ENCODE results near the gene EMX1.

Gene EMX1

DNA sequence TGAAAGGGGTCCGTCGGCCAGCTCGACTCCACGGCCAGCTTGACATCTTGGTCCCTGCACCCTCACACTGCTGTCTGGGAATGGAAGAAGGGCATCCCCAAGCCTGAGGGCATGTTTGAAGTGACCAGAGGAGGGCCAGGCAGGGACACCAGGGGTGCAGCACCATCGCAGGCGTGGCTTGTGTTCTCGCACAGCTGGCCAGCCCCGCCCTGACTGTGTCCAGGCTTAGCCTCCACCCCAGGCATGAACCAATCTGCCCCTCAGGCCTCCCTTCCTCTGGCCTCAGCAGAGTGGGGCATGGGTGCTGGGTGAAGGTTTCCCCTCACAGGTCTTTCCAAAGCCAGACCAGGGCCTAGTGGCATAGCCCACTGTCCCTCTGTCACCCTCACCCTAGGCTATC, 25.0 kb downstream of the EMX1 start:
- no peak for DNase-seq (ENCODE audit: low read depth in 2 of 2, low spot score in 1 of 2)

DNA sequence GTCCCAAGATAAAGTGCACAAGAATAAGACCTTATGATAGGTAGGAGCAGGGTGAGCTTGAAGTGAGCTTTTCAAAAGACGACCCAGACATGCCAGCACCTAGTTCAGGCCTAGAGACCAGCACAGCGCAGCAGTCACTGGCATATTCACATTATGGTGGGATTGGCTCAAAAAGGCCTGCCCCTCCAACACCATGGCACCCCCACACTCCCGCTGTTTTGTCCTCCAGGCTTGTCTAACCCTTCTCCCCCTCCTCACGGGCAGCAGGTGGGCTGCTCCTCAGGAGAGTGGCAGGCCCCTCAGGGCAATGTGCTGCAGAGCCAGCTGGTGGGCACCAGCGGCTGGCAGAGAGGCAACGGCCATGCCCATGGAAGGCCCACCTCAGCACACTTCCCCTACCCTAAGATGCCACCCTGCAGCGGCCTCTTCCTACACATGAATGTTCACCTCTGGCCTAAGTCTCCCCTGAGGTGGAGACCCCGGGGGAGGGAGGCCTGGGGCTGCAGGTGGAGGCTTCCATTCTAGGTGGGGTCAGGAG, 25.6 kb downstream of the EMX1 start:
- DNase-seq (ENCODE audit: low read depth in 2 of 2, low spot score in 1 of 2), result no peak

DNA sequence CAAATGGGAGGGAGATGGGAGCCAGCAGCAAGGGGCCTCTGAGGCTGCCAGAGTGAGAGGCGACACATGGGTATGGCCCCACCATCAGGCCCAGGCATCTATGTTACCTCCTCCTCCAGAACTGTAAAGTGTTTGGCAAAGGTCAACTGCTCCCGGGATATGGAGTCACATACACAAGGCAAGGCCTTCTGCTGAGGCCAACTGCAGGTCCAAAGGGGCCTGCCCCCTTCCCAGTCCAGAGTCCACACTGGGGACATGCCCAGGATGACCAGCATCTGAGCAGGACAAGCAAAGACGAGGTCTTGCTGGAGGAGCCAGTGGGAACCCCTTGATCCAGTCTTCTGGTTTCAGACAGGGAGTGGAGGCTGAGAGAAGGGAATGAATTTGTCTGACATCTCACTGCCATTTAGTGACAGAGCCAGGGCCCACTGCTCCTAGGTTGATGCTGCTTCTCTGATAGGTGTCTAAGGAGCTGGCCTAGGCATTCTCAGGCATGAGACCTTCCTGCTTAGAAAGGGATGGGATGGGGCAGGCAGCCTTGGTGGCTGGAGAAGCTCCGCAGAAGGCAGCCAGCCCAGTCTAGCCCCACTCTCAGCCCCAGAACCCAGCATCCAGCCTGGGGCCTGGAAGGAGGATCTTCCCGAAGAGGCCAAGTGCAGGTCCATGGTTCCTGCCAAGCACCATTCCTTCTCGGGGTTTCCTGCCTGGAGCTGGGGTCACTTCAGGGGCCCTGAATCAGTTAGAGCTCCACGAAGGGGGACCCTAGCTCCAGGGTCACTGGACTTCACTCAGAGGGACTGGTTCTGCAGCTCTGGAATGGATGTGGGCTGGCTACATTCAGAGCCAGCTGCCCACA, 26.4 kb downstream of the EMX1 start:
- DNase-seq (ENCODE audit: low read depth in 2 of 2, low spot score in 1 of 2), result no peak

DNA sequence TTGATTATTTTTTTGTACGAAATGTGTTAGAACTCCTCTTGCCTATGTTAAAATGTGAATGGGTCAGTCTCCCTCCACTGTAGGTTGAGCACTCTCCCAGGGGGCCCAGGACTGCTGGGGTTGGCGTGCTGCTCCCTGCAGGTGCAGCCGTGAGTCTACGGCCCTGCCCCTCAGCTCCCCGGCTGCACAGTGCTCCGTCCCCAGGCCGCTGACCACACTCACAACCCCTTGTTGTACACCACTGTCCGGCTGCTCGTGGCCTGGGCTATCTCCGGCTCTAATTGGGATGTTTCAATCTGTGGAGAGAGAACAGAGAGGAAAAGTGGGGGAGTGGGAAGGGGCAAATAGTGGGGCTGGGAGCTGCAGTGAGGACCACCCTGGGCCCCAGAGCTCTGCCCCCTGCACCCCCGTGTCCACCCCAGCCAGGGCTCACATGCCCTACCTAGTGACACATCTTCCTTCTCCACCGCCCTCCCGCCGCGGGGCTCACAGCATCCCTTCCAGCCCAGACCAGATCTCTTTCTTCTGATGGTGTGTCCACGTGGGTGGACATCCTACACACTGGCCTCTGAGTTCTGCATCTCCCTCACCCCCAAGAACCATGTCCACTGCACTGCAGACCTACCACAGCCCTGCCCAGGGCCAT, 27.6 kb downstream of the EMX1 start:
- DNase-seq (ENCODE audit: low read depth in 2 of 2, low spot score in 1 of 2), result no peak

DNA sequence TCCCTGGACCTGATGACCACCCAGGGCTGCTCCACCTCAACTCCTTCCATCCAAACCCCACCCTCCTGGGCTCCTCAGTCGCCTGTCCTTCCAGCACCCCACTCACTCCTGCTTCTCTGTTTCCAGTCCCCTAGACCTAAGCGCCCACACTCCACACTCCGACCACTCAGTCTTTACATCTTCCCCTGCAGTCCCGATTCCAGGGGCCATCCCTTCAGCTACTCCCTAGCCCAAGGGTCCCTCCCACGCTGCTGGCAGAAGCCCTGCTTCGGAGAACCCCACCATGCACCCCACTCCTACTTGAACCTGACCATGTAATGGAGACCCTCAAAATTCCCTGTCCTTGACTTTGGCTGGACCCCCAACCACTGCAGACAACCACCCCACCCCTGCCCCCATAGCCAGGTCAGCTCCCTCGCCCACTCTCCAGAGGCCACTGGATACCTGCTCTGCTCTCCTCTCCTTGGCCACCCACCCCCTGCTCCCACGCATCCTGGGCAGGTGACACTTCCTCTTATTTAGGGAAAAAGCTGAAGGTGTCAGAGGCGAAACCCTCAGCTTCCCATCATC, 28.2 kb downstream of the EMX1 start:
- no peak for DNase-seq (ENCODE audit: low read depth in 2 of 2, low spot score in 1 of 2)

DNA sequence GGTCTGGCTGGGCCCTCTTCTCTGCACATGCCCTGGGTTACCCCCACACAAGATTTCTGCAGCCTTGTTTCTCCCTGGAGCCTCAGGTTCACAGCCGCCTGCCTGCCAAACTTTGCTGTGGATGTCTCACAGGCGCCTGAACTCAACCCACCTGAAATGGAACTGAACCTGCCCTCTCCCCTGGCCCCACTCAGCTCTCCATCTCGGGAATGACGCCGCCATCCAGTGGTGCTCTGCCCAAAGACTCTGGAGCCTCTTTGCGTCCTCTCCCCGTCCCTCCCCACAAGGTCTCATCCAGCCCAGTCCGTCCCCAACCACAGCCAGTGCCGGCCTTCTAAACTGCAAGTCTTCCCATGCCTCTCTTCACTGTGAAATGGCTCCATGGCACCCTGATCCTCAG, 29.1 kb downstream of the EMX1 start:
- DNase-seq (ENCODE audit: low read depth in 2 of 2, low spot score in 1 of 2), result no peak

DNA sequence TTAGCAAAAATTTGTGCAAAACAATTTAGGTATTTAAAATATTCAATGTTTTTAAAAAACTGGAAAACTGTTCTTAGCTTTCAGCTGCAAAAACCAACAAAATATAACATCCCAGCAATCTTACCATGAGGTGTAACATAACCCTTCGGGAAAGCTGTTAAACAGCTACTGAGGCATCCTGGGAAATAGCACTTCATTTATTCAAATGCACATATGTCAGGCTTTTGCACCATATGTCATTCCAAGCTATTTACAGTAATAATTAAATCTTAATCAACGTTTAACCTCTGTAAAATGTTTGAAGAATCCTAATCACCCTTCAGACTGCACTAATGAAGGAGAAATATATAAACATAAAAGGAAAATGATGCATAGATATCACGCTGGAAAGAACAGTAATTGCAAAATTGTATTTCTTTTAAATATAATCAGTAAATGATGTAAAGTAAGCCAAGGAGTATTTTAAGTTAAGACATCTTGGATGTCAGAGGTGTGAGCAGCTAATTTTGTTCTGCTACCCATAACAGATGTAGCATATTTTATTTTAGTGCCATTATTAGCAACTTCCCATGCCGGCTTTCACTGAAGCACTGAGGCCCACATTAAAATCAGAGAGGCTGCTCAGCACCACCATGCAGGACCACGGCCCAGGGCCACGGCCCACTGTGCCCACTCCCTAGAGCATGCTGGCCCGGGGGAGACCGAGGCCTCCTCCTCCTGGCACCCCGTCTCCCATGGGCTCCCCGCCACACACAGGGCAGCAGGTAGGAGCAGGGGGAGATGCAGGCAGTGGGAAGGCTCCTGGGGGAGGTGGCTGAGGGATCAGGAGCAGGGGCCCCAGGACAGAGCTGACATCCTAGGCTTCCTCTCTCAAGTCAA, 30.9 kb downstream of the EMX1 start:
- DNase-seq (ENCODE audit: low read depth in 2 of 2, low spot score in 1 of 2), result no peak

DNA sequence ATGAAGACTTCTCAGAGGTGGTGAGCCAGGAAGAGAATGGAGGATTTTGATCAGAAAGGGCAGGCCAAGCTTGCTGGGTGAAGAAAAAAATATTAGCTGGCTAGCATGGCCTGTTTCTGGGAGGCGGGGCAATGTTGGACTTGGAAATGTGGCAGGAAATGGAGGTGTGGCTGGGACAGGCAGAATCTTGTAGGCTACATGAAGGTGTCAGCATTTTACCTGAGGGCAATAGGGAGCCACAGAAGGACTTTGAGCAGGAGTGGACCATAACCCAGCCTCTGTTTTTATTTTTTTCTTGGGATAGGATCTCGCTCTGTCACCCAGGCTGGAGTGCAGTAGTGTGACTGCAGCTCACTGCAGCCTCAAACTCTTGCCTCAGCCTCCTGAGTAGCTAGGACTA, 31.7 kb downstream of the EMX1 start:
- no peak for DNase-seq (ENCODE audit: low read depth in 2 of 2, low spot score in 1 of 2)

DNA sequence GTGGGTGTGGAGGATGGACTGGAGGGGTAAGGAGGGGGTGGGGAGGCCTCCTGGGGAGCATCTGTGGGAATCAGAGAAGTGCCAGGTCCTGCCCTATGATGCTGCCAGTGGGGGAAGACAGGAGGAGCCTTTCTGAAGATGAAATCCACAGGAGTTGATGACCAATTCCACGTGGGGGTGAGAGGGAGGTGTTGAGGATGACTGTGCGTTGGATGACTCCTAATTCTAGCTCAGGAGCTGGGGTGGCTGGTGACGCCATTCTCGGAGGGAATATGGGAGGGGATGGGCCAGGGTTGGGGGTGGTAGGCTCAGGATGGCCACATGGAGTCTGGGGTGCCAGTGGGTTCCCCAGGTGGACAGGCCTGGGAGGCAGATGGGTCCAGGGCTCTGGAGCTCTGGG, 32.3 kb downstream of the EMX1 start:
- DNase-seq (ENCODE audit: low read depth in 2 of 2, low spot score in 1 of 2), result no peak

DNA sequence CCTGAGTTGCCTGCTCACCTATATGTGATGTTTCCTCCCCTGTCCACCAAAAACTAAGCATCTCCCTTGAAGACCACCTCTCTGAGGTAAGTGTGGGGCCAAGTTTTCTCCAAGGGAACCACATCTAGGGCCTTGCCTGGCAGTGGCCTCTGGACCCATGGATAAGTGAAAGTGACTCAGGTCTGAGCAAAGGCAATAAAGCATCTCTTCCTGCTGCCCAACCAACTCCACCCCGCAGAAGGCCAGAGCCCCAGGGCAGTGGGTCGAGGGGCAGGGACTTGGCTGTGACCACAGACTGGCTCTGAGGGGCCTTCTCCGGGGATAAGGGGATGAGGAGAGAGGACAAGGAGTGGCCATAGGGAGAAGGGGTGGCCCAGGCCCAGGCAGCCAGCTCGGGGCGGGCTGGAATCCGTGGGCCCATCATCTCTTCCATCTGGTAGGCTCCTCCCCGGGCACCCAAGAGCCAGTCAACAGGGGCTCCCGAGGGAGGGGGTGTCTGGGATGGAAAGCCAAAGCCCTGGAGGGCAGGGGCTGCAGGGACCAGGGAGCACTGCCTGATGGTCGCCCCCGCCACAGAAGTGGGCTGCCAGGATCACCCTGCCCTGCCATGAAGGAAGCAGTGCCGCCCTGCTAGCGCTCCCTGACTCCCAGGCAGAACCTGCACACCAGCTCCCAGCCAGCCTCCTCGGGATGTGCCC, 33.4 kb downstream of the EMX1 start:
- no peak for DNase-seq (ENCODE audit: low read depth in 2 of 2, low spot score in 1 of 2)

DNA sequence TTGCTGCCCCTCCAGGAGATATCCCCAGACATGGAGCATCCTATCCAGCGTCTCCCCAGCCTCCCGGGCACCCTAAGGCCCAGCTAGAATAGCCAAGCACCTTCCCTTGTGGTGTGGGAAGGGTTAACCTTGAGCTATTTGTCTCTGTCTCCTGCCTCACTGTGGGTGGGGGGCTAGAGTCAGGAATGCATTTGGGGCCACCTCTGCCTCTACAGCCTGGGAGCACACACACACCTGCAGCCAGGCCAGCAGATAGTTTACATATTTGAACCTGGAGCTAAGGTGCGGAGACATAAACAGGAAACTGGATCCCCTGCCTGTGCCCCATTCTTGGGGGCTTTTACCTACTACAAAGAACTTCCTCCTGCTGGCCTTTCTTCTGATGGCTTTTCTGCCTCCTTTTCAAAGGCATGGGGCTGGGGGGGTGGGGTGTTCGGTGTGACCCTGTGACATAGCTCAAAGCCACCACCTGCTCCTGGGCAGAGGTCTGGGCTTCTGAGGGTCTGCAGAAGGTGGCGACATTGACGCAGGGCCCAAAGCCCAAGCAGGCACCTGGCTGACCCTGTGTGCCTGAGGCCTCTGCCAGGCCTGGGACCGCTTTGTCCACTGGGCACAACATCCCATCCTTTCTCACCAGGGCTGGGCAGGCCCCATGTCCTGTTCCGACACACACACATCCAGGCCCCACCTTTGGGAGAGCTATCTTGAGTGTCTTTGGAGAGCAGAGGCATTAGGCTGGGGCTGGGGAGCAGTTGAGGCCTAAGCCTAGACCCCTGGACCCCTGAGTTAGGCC, 34.2 kb downstream of the EMX1 start:
- no peak for DNase-seq (ENCODE audit: low read depth in 2 of 2, low spot score in 1 of 2)

DNA sequence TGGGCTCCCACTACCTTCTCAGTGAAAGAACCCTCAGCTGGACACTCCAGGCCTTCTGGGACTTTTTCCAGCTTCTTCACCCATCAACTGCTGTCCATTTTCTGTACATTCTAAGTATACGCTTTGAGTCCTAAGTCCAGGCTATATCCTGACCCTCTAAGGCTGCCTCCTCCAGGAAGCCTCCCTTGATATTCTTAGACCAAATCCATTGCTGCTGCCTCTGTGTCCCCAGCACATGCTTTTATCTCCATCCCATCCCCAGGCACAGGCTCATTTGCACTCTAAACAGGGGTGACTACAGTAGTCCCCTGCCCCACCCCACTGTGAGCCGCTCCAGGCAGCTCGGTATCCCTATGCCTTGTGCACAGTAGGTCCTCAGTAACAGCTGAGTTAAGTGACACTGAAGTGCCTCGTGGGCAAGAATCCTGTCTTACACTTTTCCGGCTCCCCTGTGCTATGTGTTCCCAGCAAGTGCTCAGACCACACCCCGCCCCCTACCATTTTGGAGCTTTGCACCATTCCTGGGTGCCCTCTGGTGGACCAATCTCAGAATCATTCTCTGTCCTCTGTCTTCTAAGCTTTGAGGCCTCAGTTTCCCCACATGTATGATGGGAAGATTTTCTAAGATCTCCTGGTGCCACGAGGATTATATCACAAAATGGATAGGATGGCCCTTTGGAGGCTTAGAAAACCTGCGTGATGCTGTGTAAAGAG, 34.9 kb downstream of the EMX1 start:
- DNase-seq (ENCODE audit: low read depth in 2 of 2, low spot score in 1 of 2), result no peak

DNA sequence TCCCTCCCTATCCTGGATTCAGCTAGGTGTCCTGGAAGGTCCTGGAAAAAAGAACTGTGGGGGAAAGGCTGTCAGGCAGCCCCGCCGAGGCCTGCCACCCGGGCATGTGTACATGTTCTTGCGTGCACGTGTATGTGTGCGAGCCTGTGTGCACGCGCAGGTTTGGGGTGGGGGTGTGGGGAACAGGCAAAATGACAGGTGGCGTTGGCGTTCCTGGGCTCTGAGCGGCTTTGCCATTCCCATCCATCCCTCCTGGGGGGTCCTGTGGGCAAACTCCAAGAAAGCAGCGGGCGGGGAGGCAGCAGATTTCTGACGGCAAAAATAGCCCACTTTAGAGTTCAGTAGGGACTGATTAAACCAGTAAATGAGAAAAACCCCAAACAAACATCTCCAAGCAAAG, 35.6 kb downstream of the EMX1 start:
- no peak for DNase-seq (ENCODE audit: low read depth in 2 of 2, low spot score in 1 of 2)

DNA sequence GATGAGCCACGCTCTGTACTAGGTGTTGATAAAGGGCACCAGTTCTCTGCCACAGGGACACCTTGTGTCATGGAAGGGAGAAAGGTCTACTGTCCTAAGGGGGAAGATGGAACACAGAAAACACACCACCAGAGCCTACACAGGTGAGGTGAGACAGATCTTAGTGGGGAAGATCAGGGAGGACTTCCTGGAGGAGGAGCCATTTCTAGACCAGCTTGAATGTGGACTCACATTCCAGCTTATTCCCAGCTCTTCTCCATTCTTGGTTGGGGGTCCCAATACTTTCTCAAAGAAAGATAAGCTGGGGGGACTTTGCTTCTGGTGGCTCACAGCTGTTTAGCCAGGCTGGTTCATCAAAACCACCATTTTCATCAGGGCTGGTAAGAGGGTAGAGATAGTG, 36.2 kb downstream of the EMX1 start:
- no peak for DNase-seq (ENCODE audit: low read depth in 2 of 2, low spot score in 1 of 2)

DNA sequence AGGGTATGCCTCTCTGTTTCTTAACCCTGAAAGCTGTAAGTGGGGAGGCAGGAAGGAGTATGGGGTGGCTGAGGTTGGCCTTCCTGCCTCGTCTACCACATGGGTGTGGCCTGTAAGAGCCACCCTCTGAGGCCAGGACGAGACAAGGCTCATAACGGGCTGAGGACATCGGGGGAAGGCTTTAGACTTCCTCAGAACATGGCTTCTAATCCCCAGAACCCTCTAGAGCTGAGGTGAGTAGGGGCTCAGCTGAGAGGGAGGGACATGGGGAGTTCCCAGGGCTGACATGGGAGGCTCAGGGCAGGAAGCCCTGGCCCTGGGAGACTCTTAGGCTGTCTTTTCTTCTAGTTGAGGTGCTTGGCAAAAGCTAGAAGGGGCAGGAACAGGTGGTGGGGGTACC, 36.7 kb downstream of the EMX1 start:
- DNase-seq (ENCODE audit: low read depth in 2 of 2, low spot score in 1 of 2), result no peak

DNA sequence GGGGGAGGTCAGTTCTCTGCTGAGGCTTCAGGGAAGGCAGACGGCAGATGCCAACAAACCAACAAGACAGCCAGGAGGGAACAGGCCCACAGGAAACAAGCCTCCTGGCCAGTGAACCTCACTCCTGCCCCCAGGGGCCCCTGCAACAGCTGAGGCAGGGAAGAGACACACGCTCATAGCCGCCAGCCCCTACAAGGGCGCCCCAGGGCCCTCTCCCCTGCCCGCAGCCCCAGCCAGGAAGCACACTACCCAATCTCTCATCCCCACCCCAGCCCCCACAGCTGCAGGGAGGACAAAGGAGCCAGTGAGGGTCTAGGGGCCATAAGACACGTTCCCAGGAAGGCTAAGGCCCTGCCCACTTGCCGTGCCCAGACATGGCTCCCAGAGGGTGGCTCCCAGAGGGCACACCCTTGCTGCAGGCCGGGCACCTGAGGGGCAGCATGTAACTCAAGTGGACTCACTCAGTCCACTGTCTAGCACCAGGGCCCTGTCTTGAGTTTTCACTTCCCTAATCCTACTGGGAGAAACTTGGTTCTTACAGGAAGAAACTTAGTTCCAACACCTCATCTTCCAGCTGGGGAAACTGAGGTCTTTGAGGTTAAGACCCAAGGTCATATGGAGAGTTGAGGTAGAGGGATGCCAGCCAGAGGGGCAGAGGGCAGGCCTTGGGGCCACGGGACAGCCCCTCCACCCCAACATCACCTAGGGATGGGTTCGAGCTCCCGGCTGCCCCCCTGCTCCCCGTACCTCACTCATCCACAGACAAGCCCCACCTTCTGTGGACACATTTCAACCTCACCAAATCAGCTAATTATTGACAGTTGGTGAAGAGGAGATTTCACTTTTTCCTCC, 37.3 kb downstream of the EMX1 start:
- no peak for DNase-seq (ENCODE audit: low read depth in 2 of 2, low spot score in 1 of 2)

DNA sequence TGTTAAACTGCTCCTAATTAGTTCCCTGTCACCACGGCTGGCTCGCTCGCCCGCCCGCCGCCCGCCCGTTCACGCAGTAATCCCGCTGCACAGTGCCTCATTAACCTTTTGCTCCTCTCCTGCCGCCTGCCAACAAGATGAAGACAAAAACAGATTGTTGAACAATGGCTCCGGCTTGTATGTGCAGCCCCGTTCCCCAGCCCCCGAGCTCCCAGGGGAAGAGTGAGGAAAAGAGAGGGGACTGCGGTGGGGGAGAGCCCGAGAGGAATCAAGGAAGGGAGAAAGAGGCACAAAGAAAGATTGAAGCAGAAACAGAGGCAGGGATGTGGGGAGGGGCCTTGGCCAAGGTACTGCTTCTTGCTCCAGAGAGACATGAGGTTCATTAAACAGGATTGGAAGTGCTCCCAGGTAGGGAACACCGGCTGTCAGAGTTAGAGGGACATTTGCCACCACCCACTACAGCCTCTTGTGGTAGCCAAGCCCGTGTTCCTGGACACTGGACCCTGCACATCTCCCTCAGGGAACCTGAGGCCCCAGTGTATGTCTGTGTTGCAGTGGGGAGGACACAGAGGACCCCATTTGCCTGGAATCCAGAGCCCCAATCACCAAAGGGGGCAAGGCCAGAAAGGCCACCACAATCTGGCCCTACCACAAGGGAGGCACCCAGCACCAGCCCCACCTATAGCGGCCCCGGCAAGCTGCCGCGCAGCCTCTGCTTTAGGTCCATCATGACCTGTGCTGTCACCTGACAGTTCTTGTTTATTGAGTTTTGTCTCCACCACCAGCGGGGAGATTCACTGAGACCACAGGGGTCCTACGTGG, 38.1 kb downstream of the EMX1 start:
- no peak for DNase-seq (ENCODE audit: low read depth in 2 of 2, low spot score in 1 of 2)

DNA sequence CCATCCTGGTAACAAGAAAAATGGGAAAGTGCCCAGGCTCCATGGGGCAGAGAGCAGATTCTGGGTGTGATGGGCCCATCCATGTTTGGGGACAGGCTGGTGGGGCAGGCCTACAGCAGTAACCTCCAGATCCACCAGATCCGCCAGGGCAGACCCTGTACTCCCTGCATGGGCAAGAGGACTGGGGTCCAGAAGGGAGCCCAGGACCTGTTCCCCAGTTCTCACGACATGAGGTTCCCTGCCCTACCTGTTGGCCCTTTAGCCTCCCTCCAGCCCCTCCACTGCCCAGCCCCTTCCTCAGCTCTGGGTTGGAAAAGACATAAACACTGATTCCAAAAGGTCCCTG, 38.7 kb downstream of the EMX1 start:
- DNase-seq (ENCODE audit: low read depth in 2 of 2, low spot score in 1 of 2), result no peak
